ENCODE measurements around the gene TINAG. TPM values are rescaled to one million over a fixed set of nuclear protein-coding genes. Genes with fewer than 3 reads are reported as not detected.

Gene TINAG
- total RNA-seq, 1 experiment from 2014 or later: not detected

DNA sequence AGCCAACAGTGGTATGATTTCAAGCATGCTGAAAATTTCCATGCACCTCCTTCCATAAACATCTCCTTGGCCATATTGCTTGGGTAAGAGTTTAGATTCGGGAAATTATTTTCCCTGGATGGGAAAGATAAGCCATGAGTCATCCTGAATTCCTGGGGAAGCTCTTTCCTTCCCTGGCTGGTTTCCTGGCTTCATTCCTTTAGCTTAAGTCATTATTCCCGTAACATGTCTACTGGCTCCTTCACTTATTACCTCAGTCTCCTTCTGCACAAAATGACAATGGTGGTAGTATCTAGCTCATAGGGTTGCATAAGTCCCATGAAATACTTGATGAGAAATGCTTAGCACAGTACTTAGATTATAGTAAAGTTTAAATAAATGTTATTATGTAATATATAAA, 27.6 kb downstream of the TINAG start:
- Histone ChIP-seq H2AFZ (ENCODE audit: low read depth, low read length, poor library complexity, severe bottlenecking) (peak overlapping the region; percentile 63), H3K9me3 (ENCODE audit: control insufficient read depth in 1 of 2, insufficient read depth in 1 of 2, low read depth in 1 of 2, low read length in 2 of 2) (no peaks in the 10 kb centered on the region), H3K4me3 (replicated peaks in 1 of 2; ENCODE audit: low read depth in 1 of 2, low read length in 2 of 2) (no peak overlapping the region; a peak in 1 of 4 replicates), H4K20me1 (ENCODE audit: insufficient read depth) (no peaks in the 10 kb centered on the region), H3K27me3 (ENCODE audit: insufficient read depth, low read length) (no peaks in the 10 kb centered on the region), H3K27ac (ENCODE audit: low read depth, low read length) (no peak overlapping the region), H3K36me3 (ENCODE audit: control insufficient read depth in 1 of 2, insufficient read depth in 2 of 2, low read length in 2 of 2) (no peaks in the 10 kb centered on the region), H3K9ac (ENCODE audit: low read length) (no peak overlapping the region), H3K79me2 (ENCODE audit: insufficient read depth, low read length) (no peaks in the 10 kb centered on the region), H3K4me1 (ENCODE audit: control insufficient read depth in 1 of 2, insufficient read depth in 2 of 2, low read length in 2 of 2) (peaks cover 11 to 14% of the 10 kb centered on the region in 2 experiments), H3K4me2 (ENCODE audit: low read length) (peak overlapping the region; percentile 55), H3K9me2 (ENCODE audit: insufficient read depth) (no peaks in the 10 kb centered on the region)
- ATAC-seq: peak; percentile 97
- ChIA-PET CTCF (no interaction called here), RAD21 (ENCODE audit: low non-redundant PET in 1 of 2, low total read pairs in 2 of 2, uncharacterized antibody in 2 of 2, unreplicated experiment in 2 of 2) (no interaction called here), POLR2A (no interaction called here)
- no TSS peak for BruUV-seq (replicated peaks)
- peak; percentile 78 for DNase-seq (ENCODE audit: low read depth, low spot score)
- intact Hi-C loops (cut with micrococcal nuclease): no loop called here
- peak; percentile 36; the same call in 1 of the 2 replicates for TF ChIP-seq POLR2AphosphoS5 (IDR thresholded peaks at IDR 0.05; ENCODE audit: low read depth, low read length)
- TF ChIP-seq SP1 (IDR thresholded peaks at IDR 0.05; ENCODE audit: low read depth): peak; percentile 85
- no peak for TF ChIP-seq EZH2phosphoT487 (IDR thresholded peaks at IDR 0.05; ENCODE audit: borderline replicate concordance)
- peak; percentile 32; the same call in 1 of the 2 replicates for TF ChIP-seq MAX (IDR thresholded peaks at IDR 0.05)
- peak; percentile 64 for TF ChIP-seq SIN3A (IDR thresholded peaks at IDR 0.05; ENCODE audit: low read depth)
- TF ChIP-seq TCF7L2 (IDR thresholded peaks at IDR 0.05; ENCODE audit: borderline replicate concordance, extremely low read depth, insufficient read depth, insufficient read length): no peak
- TF ChIP-seq CEBPB (IDR thresholded peaks at IDR 0.05; ENCODE audit: low read depth): peak; percentile 83
- TF ChIP-seq, protein P1, sequence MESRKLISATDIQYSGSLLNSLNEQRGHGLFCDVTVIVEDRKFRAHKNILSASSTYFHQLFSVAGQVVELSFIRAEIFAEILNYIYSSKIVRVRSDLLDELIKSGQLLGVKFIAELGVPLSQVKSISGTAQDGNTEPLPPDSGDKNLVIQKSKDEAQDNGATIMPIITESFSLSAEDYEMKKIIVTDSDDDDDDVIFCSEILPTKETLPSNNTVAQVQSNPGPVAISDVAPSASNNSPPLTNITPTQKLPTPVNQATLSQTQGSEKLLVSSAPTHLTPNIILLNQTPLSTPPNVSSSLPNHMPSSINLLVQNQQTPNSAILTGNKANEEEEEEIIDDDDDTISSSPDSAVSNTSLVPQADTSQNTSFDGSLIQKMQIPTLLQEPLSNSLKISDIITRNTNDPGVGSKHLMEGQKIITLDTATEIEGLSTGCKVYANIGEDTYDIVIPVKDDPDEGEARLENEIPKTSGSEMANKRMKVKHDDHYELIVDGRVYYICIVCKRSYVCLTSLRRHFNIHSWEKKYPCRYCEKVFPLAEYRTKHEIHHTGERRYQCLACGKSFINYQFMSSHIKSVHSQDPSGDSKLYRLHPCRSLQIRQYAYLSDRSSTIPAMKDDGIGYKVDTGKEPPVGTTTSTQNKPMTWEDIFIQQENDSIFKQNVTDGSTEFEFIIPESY (IDR thresholded peaks at IDR 0.05; ENCODE audit: extremely low read depth, insufficient replicate concordance, low read length): no peak
- TF ChIP-seq CBX3 (IDR thresholded peaks at IDR 0.05; ENCODE audit: low read depth): peak; percentile 84
- peak; percentile 34 for TF ChIP-seq YY1 (IDR thresholded peaks at IDR 0.05; ENCODE audit: extremely low read depth, insufficient replicate concordance, low read depth, low read length)
- no peak for TF ChIP-seq ZNF274 (IDR thresholded peaks at IDR 0.05; ENCODE audit: low read depth, low read length)
- no peak for TF ChIP-seq ZFX (IDR thresholded peaks at IDR 0.05)
- TF ChIP-seq FOSL1 (IDR thresholded peaks at IDR 0.05; ENCODE audit: low read depth): peak; percentile 91
- peak; percentile 16 for TF ChIP-seq RAD21 (IDR thresholded peaks at IDR 0.05; ENCODE audit: low read depth)
- no peak for TF ChIP-seq EGR1 (IDR thresholded peaks at IDR 0.05; ENCODE audit: low read depth)
- TF ChIP-seq SRF (IDR thresholded peaks at IDR 0.05; ENCODE audit: low read depth): peak; percentile 68; the same call in 1 of the 2 replicates
- TF ChIP-seq JUND (IDR thresholded peaks at IDR 0.05): peak; percentile 94

Measured in HCT116 (cell line).